ENCODE measurements around the gene LINC01488.

- TF ChIP-seq, protein P1, sequence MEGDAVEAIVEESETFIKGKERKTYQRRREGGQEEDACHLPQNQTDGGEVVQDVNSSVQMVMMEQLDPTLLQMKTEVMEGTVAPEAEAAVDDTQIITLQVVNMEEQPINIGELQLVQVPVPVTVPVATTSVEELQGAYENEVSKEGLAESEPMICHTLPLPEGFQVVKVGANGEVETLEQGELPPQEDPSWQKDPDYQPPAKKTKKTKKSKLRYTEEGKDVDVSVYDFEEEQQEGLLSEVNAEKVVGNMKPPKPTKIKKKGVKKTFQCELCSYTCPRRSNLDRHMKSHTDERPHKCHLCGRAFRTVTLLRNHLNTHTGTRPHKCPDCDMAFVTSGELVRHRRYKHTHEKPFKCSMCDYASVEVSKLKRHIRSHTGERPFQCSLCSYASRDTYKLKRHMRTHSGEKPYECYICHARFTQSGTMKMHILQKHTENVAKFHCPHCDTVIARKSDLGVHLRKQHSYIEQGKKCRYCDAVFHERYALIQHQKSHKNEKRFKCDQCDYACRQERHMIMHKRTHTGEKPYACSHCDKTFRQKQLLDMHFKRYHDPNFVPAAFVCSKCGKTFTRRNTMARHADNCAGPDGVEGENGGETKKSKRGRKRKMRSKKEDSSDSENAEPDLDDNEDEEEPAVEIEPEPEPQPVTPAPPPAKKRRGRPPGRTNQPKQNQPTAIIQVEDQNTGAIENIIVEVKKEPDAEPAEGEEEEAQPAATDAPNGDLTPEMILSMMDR (conservative IDR thresholded peaks at IDR 0.05; ENCODE audit: low read depth in 2 of 2): no peak
- TF ChIP-seq POLR2AphosphoS5 (IDR thresholded peaks at IDR 0.05; ENCODE audit: low read depth) (no peak), EZH2 (IDR thresholded peaks at IDR 0.05; ENCODE audit: low read depth, unreplicated experiment) (no peak), EZH2phosphoT487 (IDR thresholded peaks at IDR 0.05; ENCODE audit: unreplicated experiment) (no peak)
- TF ChIP-seq, protein P2, sequence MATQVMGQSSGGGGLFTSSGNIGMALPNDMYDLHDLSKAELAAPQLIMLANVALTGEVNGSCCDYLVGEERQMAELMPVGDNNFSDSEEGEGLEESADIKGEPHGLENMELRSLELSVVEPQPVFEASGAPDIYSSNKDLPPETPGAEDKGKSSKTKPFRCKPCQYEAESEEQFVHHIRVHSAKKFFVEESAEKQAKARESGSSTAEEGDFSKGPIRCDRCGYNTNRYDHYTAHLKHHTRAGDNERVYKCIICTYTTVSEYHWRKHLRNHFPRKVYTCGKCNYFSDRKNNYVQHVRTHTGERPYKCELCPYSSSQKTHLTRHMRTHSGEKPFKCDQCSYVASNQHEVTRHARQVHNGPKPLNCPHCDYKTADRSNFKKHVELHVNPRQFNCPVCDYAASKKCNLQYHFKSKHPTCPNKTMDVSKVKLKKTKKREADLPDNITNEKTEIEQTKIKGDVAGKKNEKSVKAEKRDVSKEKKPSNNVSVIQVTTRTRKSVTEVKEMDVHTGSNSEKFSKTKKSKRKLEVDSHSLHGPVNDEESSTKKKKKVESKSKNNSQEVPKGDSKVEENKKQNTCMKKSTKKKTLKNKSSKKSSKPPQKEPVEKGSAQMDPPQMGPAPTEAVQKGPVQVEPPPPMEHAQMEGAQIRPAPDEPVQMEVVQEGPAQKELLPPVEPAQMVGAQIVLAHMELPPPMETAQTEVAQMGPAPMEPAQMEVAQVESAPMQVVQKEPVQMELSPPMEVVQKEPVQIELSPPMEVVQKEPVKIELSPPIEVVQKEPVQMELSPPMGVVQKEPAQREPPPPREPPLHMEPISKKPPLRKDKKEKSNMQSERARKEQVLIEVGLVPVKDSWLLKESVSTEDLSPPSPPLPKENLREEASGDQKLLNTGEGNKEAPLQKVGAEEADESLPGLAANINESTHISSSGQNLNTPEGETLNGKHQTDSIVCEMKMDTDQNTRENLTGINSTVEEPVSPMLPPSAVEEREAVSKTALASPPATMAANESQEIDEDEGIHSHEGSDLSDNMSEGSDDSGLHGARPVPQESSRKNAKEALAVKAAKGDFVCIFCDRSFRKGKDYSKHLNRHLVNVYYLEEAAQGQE (IDR thresholded peaks at IDR 0.05; ENCODE audit: unreplicated experiment): no peak
Measured at GRCh38 chr11:69526453-69526810, 45.0 kb downstream of the LINC01488 start.
